ENCODE measurements around the gene ZC3H10. TPM values are rescaled to one million over a fixed set of nuclear protein-coding genes. Genes with fewer than 3 reads are reported as not detected.

The ZC3H10 gene
- total and polyA plus RNA-seq, 2 of the 13 experiments (the other 11 are each of a cell fraction or from before 2014, with no cell fraction given) = 0.70 to 2.3 TPM

DNA sequence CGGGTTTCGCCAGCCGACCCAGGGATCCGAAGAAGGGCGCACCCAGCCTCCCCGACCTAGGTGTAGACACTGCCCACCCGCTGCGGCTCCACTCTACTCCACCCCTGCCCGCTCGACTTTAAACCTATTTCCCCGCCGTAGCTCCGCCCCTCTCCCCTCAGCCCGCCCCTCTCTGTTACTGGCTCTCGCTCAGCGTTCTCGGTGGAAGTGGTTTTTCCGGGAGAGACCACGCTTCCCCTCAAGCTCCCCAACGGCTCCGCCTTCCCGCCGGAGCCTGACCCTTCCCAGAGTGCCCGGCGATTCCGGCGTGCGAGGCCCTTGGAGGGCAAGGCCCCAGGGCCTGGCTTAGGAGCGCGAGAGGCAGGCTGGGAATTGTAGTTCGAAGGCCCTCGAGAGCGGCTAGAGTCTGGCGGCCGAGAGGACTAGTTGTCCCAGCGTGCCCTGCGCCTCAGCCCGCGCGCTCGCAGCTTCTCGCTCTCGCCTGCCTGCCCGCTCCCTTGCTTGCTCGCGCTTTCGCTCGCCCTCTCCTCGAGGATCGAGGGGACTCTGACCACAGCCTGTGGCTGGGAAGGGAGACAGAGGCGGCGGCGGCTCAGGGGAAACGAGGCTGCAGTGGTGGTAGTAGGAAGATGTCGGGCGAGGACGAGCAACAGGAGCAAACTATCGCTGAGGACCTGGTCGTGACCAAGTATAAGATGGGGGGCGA, 13.8 kb upstream of the ZC3H10 start, which contains the start of gene PA2G4 (continued):
- TF ChIP-seq, protein P1, sequence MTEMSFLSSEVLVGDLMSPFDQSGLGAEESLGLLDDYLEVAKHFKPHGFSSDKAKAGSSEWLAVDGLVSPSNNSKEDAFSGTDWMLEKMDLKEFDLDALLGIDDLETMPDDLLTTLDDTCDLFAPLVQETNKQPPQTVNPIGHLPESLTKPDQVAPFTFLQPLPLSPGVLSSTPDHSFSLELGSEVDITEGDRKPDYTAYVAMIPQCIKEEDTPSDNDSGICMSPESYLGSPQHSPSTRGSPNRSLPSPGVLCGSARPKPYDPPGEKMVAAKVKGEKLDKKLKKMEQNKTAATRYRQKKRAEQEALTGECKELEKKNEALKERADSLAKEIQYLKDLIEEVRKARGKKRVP (CRISPR knock-in tag; IDR thresholded peaks at IDR 0.05) = 0 out of 4 replicates have a peak, but pooled peaks of 1 of the 2 experiments have one; percentile 56
- TF ChIP-seq TOE1 (CRISPR knock-in tag; IDR thresholded peaks at IDR 0.05) (0 out of 2 replicates have a peak, but pooled peaks have one; percentile 25), ZNF563 (CRISPR knock-in tag; IDR thresholded peaks at IDR 0.05) (peak; percentile 88), MTA3 (CRISPR knock-in tag; IDR thresholded peaks at IDR 0.05) (no peak), TBX2 (CRISPR knock-in tag; IDR thresholded peaks at IDR 0.05; ENCODE audit: borderline replicate concordance) (peak; percentile 96), ZNF180 (CRISPR knock-in tag; IDR thresholded peaks at IDR 0.05; ENCODE audit: borderline replicate concordance, low read depth) (peak; percentile 18; the same call in 1 of the 2 replicates), ZNF781 (CRISPR knock-in tag; IDR thresholded peaks at IDR 0.05; ENCODE audit: borderline replicate concordance, not compliant biosample characterization) (peak; percentile 64), HMGA1 (CRISPR knock-in tag; conservative IDR thresholded peaks at IDR 0.05) (no peak), MBD4 (IDR thresholded peaks at IDR 0.05; ENCODE audit: borderline replicate concordance, low read length) (peak; percentile 16; the same call in 1 of the 2 replicates), MBNL3 (CRISPR knock-in tag; conservative IDR thresholded peaks at IDR 0.05) (no peak), SNAPC2 (CRISPR knock-in tag; IDR thresholded peaks at IDR 0.05) (0 out of 2 replicates have a peak, but pooled peaks have one; percentile 79), ETV6 (CRISPR knock-in tag; conservative IDR thresholded peaks at IDR 0.05) (peak; percentile 73; the same call in 1 of the 2 replicates), NFE2 (CRISPR knock-in tag; IDR thresholded peaks at IDR 0.05) (no peak), KLF13 (CRISPR knock-in tag; IDR thresholded peaks at IDR 0.05) (peak; percentile 76; the same call in 1 of the 2 replicates)
- TF ChIP-seq, protein P2, sequence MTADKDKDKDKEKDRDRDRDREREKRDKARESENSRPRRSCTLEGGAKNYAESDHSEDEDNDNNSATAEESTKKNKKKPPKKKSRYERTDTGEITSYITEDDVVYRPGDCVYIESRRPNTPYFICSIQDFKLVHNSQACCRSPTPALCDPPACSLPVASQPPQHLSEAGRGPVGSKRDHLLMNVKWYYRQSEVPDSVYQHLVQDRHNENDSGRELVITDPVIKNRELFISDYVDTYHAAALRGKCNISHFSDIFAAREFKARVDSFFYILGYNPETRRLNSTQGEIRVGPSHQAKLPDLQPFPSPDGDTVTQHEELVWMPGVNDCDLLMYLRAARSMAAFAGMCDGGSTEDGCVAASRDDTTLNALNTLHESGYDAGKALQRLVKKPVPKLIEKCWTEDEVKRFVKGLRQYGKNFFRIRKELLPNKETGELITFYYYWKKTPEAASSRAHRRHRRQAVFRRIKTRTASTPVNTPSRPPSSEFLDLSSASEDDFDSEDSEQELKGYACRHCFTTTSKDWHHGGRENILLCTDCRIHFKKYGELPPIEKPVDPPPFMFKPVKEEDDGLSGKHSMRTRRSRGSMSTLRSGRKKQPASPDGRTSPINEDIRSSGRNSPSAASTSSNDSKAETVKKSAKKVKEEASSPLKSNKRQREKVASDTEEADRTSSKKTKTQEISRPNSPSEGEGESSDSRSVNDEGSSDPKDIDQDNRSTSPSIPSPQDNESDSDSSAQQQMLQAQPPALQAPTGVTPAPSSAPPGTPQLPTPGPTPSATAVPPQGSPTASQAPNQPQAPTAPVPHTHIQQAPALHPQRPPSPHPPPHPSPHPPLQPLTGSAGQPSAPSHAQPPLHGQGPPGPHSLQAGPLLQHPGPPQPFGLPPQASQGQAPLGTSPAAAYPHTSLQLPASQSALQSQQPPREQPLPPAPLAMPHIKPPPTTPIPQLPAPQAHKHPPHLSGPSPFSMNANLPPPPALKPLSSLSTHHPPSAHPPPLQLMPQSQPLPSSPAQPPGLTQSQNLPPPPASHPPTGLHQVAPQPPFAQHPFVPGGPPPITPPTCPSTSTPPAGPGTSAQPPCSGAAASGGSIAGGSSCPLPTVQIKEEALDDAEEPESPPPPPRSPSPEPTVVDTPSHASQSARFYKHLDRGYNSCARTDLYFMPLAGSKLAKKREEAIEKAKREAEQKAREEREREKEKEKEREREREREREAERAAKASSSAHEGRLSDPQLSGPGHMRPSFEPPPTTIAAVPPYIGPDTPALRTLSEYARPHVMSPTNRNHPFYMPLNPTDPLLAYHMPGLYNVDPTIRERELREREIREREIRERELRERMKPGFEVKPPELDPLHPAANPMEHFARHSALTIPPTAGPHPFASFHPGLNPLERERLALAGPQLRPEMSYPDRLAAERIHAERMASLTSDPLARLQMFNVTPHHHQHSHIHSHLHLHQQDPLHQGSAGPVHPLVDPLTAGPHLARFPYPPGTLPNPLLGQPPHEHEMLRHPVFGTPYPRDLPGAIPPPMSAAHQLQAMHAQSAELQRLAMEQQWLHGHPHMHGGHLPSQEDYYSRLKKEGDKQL (CRISPR knock-in tag; IDR thresholded peaks at IDR 0.05; ENCODE audit: low read depth) = peak; percentile 64; the same call in 1 of the 2 replicates
- TF ChIP-seq, protein P3, sequence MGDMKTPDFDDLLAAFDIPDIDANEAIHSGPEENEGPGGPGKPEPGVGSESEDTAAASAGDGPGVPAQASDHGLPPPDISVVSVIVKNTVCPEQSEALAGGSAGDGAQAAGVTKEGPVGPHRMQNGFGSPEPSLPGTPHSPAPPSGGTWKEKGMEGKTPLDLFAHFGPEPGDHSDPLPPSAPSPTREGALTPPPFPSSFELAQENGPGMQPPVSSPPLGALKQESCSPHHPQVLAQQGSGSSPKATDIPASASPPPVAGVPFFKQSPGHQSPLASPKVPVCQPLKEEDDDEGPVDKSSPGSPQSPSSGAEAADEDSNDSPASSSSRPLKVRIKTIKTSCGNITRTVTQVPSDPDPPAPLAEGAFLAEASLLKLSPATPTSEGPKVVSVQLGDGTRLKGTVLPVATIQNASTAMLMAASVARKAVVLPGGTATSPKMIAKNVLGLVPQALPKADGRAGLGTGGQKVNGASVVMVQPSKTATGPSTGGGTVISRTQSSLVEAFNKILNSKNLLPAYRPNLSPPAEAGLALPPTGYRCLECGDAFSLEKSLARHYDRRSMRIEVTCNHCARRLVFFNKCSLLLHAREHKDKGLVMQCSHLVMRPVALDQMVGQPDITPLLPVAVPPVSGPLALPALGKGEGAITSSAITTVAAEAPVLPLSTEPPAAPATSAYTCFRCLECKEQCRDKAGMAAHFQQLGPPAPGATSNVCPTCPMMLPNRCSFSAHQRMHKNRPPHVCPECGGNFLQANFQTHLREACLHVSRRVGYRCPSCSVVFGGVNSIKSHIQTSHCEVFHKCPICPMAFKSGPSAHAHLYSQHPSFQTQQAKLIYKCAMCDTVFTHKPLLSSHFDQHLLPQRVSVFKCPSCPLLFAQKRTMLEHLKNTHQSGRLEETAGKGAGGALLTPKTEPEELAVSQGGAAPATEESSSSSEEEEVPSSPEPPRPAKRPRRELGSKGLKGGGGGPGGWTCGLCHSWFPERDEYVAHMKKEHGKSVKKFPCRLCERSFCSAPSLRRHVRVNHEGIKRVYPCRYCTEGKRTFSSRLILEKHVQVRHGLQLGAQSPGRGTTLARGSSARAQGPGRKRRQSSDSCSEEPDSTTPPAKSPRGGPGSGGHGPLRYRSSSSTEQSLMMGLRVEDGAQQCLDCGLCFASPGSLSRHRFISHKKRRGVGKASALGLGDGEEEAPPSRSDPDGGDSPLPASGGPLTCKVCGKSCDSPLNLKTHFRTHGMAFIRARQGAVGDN (CRISPR knock-in tag; IDR thresholded peaks at IDR 0.05) = peak; percentile 99

Measured in HepG2 (cell line).